ENCODE results near the gene DDX60. TPM values are rescaled to one million over a fixed set of nuclear protein-coding genes. Genes with fewer than 3 reads are reported as not detected.

The DDX60 gene
- total RNA-seq, 1 experiment from 2014 or later = 13.5 TPM

- Histone ChIP-seq H3K36me3 (no peaks in the 10 kb centered on the region), H3K4me3 (no peak overlapping the region), H3K9me3 (replicated peaks) (no peaks in the 10 kb centered on the region), H3K4me1 (replicated peaks) (no peaks in the 10 kb centered on the region), H3K27me3 (replicated peaks) (no peaks in the 10 kb centered on the region), H3K27ac (no peak overlapping the region)
- no peak for DNase-seq (ENCODE audit: low read depth in 1 of 2, low spot score in 2 of 2)
These were observed 43.7 kb downstream of the DDX60 start for GRCh38 chr4:168274871-168275270.

DNA sequence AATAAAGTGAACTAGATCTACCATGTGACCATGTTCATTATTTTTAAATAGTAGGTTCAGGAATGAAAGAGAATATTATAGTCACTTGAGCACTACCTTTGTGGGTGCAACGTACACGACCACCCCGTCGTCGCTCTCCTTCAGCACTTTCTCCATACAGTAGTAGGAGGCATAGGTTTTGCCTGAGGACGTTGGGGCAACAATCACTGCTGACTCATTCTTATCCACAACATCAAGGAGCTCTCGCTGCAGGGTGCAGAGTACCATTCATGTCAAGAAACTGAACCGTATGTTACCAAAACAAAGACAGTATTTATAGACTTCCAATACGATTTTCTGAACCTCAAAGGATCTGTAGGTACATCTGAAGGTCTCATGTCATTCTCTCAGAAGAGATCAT is 44.7 kb downstream of the DDX60 start:
- H3K9me3 ChIP-seq (replicated peaks) = no peaks in the 10 kb centered on the region
- no peak for DNase-seq (ENCODE audit: low read depth in 1 of 2, low spot score in 2 of 2)
- no peaks in the 10 kb centered on the region for H3K27me3 ChIP-seq (replicated peaks)
- H3K4me3 ChIP-seq = no peak overlapping the region
- no peak overlapping the region for H3K27ac ChIP-seq
- no peaks in the 10 kb centered on the region for H3K4me1 ChIP-seq (replicated peaks)
- H3K36me3 ChIP-seq = no peaks in the 10 kb centered on the region

GRCh38 chr4:168272488-168272887 is 46.1 kb downstream of the DDX60 start:
- H3K36me3 ChIP-seq = no peaks in the 10 kb centered on the region

GRCh38 chr4:168269896-168270295 is 48.7 kb downstream of the DDX60 start:
- Histone ChIP-seq H3K4me1 (replicated peaks) (no peaks in the 10 kb centered on the region), H3K27me3 (replicated peaks) (no peaks in the 10 kb centered on the region), H3K27ac (no peak overlapping the region), H3K4me3 (no peak overlapping the region), H3K36me3 (no peaks in the 10 kb centered on the region), H3K9me3 (replicated peaks) (no peaks in the 10 kb centered on the region)
- no peak for DNase-seq (ENCODE audit: low read depth in 1 of 2, low spot score in 2 of 2)

More at GRCh38 chr4:168272488-168272887, 46.1 kb downstream of the DDX60 start:
- no peaks in the 10 kb centered on the region for H3K9me3 ChIP-seq (replicated peaks)
- no peak overlapping the region for H3K27ac ChIP-seq
- H3K4me3 ChIP-seq = no peak overlapping the region
- H3K4me1 ChIP-seq (replicated peaks) = no peaks in the 10 kb centered on the region
- DNase-seq (ENCODE audit: low read depth in 1 of 2, low spot score in 2 of 2) = no peak
- no peaks in the 10 kb centered on the region for H3K27me3 ChIP-seq (replicated peaks)

- Histone ChIP-seq H3K36me3 (no peaks in the 10 kb centered on the region), H3K27ac (no peak overlapping the region), H3K4me1 (replicated peaks) (no peaks in the 10 kb centered on the region), H3K4me3 (no peak overlapping the region), H3K9me3 (replicated peaks) (no peaks in the 10 kb centered on the region), H3K27me3 (replicated peaks) (no peaks in the 10 kb centered on the region)
- DNase-seq (ENCODE audit: low read depth in 1 of 2, low spot score in 2 of 2) = no peak
These were observed 53.2 kb downstream of the DDX60 start for GRCh38 chr4:168265327-168265726.

GRCh38 chr4:168264903-168265302 is 53.6 kb downstream of the DDX60 start:
- Histone ChIP-seq H3K36me3 (no peaks in the 10 kb centered on the region), H3K4me1 (replicated peaks) (no peaks in the 10 kb centered on the region), H3K9me3 (replicated peaks) (no peaks in the 10 kb centered on the region), H3K27me3 (replicated peaks) (no peaks in the 10 kb centered on the region), H3K27ac (no peak overlapping the region), H3K4me3 (no peak overlapping the region)
- no peak for DNase-seq (ENCODE audit: low read depth in 1 of 2, low spot score in 2 of 2)

DNA sequence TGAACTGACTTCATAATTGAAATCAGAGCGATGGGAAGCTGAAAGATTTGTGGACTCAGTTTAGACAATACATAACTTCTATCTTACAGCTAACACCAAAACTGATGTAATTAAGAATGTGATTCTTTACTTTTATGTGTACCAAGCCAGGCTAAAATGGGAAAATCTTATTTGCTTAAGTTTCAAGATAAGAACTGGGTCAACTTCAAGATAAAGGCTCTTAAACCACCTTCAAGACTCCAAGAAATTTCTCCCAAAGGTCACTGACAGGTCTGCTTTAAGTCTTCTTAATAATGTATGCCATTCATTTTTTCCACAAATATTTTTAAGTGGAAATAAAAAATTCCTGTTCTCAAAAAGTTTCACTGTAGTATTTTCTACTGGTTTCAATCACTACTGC is 55.5 kb downstream of the DDX60 start:
- H3K9me3 ChIP-seq (replicated peaks) = no peaks in the 10 kb centered on the region
- no peaks in the 10 kb centered on the region for H3K4me1 ChIP-seq (replicated peaks)
- no peak overlapping the region for H3K27ac ChIP-seq
- H3K27me3 ChIP-seq (replicated peaks) = no peaks in the 10 kb centered on the region
- no peaks in the 10 kb centered on the region for H3K36me3 ChIP-seq
- no peak for DNase-seq (ENCODE audit: low read depth in 1 of 2, low spot score in 2 of 2)
- no peak overlapping the region for H3K4me3 ChIP-seq

- Histone ChIP-seq H3K36me3 (no peaks in the 10 kb centered on the region), H3K4me3 (no peak overlapping the region), H3K27ac (no peak overlapping the region), H3K4me1 (replicated peaks) (no peaks in the 10 kb centered on the region), H3K27me3 (replicated peaks) (no peaks in the 10 kb centered on the region), H3K9me3 (replicated peaks) (no peaks in the 10 kb centered on the region)
- DNase-seq (ENCODE audit: low read depth in 1 of 2, low spot score in 2 of 2) = no peak
These were observed 59.5 kb downstream of the DDX60 start for GRCh38 chr4:168259096-168259495.

DNA sequence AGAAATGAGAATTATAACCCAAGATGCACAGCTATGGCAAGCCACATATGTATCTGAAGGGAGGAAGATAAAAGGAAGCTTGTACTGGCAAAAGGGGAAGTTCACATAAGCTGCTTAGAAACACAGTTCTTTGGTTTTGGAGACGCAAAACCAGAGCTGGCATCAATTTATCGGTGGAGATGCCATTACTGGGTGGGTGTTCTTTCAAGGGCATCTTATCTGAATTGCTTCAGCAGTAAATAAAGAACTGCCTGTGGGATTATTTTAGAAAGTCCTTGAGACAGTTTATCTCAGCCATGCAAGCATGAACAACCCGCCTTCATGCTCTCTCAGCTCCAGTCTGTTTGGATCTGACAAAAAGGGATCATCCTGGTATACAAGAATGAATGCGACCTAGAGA is 60.8 kb downstream of the DDX60 start:
- Histone ChIP-seq H3K4me1 (replicated peaks) (no peaks in the 10 kb centered on the region), H3K27ac (no peak overlapping the region), H3K27me3 (replicated peaks) (no peaks in the 10 kb centered on the region), H3K36me3 (no peaks in the 10 kb centered on the region), H3K4me3 (no peak overlapping the region), H3K9me3 (replicated peaks) (no peaks in the 10 kb centered on the region)
- no peak for DNase-seq (ENCODE audit: low read depth in 1 of 2, low spot score in 2 of 2)

GRCh38 chr4:168248176-168248710 is 70.3 kb downstream of the DDX60 start:
- Histone ChIP-seq H3K27me3 (replicated peaks) (no peaks in the 10 kb centered on the region), H3K4me1 (replicated peaks) (no peaks in the 10 kb centered on the region), H3K4me3 (no peak overlapping the region), H3K36me3 (peaks cover 3% of the 10 kb centered on the region), H3K27ac (no peak overlapping the region), H3K9me3 (replicated peaks) (no peaks in the 10 kb centered on the region)
- no peak for DNase-seq (ENCODE audit: low read depth in 1 of 2, low spot score in 2 of 2)

DNA sequence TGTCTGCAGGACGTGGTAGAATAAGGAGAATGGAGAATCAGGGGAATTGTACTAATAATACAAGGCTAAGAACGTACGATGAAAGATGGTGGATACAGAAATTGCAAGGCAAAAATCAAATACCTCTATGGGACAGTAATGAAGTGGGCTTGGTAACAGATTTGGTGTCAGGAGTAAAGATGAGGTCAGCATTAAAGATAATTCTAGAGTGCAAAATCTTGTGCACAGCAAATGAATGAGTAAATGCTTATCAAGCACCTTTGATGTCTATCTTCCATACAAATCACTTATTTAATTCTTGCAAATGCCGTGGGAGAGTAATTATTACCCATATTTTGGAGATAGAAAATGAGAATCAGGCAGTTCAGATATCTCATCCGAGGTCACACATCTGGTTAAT is 70.9 kb downstream of the DDX60 start:
- peaks cover 3% of the 10 kb centered on the region for H3K36me3 ChIP-seq
- H3K4me3 ChIP-seq = no peak overlapping the region
- H3K9me3 ChIP-seq (replicated peaks) = no peaks in the 10 kb centered on the region
- no peak overlapping the region for H3K27ac ChIP-seq
- H3K4me1 ChIP-seq (replicated peaks) = no peaks in the 10 kb centered on the region
- H3K27me3 ChIP-seq (replicated peaks) = no peaks in the 10 kb centered on the region
- no peak for DNase-seq (ENCODE audit: low read depth in 1 of 2, low spot score in 2 of 2)

GRCh38 chr4:168241953-168242352 is 76.6 kb downstream of the DDX60 start:
- Histone ChIP-seq H3K27ac (no peak overlapping the region), H3K27me3 (replicated peaks) (no peaks in the 10 kb centered on the region), H3K4me1 (replicated peaks) (no peaks in the 10 kb centered on the region), H3K36me3 (no peaks in the 10 kb centered on the region), H3K4me3 (no peak overlapping the region), H3K9me3 (replicated peaks) (0 out of 2 replicates have a peak, but pooled peaks cover 7% of the 10 kb centered on the region)
- no peak for DNase-seq (ENCODE audit: low read depth in 1 of 2, low spot score in 2 of 2)

DNA sequence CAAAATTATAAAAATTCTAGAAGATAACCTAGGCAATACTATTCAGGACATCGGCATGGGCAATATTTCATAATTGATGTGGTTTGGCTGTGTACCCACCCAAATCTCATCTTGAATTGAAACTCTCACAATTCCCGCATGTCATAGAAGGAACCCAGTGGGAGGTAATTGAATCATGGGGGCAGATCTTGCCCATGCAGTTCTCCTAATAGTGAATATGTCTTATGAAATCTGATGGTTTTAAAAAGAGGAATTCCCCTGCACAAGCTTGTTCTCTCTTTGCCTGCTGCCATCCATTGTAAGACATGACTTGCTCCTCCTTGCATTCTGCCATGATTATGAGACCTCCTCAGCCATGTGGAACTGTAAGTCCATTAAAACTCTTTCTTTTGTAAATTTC is 77.7 kb downstream of the DDX60 start:
- no peaks in the 10 kb centered on the region for H3K36me3 ChIP-seq
- H3K4me3 ChIP-seq = no peak overlapping the region
- H3K27me3 ChIP-seq (replicated peaks) = no peaks in the 10 kb centered on the region
- no peak for DNase-seq (ENCODE audit: low read depth in 1 of 2, low spot score in 2 of 2)
- H3K9me3 ChIP-seq (replicated peaks) = 0 out of 2 replicates have a peak, but pooled peaks cover 7% of the 10 kb centered on the region
- no peak overlapping the region for H3K27ac ChIP-seq
- H3K4me1 ChIP-seq (replicated peaks) = no peaks in the 10 kb centered on the region

DNA sequence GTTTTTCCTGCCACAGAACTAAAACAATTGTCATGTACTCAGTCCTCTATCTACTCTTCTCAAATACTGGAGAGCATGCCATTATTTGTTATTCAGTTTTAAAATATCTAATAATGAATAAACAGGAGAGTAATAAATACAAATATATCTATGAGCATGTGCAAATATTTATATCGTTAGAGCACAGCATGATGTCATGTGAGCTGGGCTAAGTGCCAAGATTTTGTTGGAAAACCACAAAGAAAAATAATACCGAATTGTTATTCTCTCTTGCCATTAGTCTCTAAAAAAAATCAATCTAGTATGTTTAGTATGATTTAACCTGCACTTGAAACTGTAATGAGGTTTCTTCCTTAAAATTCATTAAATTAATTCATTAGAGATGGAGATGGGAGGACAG is 97.3 kb downstream of the DDX60 start:
- peaks cover 11% of the 10 kb centered on the region for H3K4me1 ChIP-seq (replicated peaks)
- peak in 1 of 2 experiments; percentile 16 for DNase-seq (ENCODE audit: low read depth in 1 of 2, low spot score in 2 of 2)
- no peak overlapping the region for H3K4me3 ChIP-seq
- H3K9me3 ChIP-seq (replicated peaks) = no peaks in the 10 kb centered on the region
- H3K36me3 ChIP-seq = 0 out of 2 replicates have a peak, but pooled peaks cover 3% of the 10 kb centered on the region
- H3K27me3 ChIP-seq (replicated peaks) = no peaks in the 10 kb centered on the region
- no peak overlapping the region for H3K27ac ChIP-seq

- H3K36me3 ChIP-seq = 0 out of 2 replicates have a peak, but pooled peaks cover 3% of the 10 kb centered on the region
- H3K27ac ChIP-seq = no peak overlapping the region
- H3K4me3 ChIP-seq = no peak overlapping the region
- no peaks in the 10 kb centered on the region for H3K27me3 ChIP-seq (replicated peaks)
- H3K9me3 ChIP-seq (replicated peaks) = no peaks in the 10 kb centered on the region
- H3K4me1 ChIP-seq (replicated peaks) = peaks cover 11% of the 10 kb centered on the region
- DNase-seq (ENCODE audit: low read depth in 1 of 2, low spot score in 2 of 2) = peak in 1 of 2 experiments; percentile 11
These were observed 97.7 kb downstream of the DDX60 start for GRCh38 chr4:168220893-168221292.
